Stimulated activated CD8-positive, alpha-beta memory T cell treated with anti-CD3 and anti-CD28 coated beads, Interleukin-15, amount 100 ng/mL, for 1 hour (primary cell): ENCODE results near the gene EGR4.

Experiments
- DNase-seq: peaks from one replicate; pipeline ENCODE4 v3.0.0-alpha.2; 2020; ENCODE audit warnings: low read depth

Gene EGR4

DNA sequence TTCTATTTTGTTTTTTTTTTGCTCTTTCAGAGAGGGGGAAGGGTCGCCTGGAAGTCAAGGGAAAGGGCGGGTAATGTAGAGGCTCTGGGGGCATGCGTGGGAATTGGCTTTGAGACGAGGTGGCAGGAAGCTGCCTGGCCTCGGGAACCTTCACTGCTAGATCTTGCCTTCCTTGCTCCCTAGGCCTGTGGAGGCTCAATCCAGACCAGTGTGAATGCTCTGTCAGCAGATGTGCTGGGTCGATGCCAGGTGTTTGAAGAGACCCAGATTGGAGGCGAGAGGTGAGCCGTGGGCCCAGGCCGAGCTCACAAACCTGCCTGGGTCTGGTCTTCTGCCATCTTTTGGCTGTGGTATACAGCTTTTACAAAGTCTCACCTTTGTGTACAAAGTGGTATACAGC lies 43.7 kb downstream of the EGR4 start:
- DNase-seq, result no peak

DNA sequence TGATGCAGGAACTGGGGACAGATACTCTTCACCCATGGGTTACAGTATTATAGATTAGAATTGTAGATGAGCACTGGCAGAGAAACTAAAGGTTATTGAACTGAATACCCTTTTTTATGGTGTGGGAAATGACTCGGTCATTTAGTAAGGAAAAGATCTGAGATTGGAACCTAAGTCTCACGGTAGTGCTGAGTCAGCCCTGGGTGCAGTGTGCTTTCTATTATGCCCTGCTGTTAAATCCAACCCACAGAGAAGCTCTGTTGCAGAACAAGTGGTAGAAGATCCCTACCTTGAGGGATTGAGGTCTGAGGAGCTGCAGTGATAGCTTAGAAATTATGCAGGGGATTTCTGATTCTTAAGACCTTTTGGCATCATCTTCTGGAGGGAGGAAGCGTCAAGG lies 46.5 kb downstream of the EGR4 start:
- DNase-seq, result no peak

DNA sequence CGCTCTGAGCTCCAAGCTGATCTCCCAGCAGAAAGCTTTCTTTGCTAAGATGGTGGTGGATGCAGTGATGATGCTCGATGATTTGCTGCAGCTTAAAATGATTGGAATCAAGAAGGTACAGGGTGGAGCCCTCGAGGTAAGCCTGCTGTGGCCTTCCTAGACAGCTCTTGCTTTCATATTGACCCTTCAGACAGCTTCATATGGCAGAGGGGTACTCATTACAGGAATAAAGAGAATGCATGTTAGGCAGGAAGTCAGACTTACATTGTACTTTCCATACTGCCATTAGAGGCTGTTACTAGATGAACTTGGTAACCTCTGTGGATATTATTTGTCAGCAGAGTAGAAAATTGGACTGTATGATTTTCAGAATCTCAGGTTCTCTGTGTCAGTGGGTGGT lies 48.8 kb downstream of the EGR4 start:
- no peak for DNase-seq

DNA sequence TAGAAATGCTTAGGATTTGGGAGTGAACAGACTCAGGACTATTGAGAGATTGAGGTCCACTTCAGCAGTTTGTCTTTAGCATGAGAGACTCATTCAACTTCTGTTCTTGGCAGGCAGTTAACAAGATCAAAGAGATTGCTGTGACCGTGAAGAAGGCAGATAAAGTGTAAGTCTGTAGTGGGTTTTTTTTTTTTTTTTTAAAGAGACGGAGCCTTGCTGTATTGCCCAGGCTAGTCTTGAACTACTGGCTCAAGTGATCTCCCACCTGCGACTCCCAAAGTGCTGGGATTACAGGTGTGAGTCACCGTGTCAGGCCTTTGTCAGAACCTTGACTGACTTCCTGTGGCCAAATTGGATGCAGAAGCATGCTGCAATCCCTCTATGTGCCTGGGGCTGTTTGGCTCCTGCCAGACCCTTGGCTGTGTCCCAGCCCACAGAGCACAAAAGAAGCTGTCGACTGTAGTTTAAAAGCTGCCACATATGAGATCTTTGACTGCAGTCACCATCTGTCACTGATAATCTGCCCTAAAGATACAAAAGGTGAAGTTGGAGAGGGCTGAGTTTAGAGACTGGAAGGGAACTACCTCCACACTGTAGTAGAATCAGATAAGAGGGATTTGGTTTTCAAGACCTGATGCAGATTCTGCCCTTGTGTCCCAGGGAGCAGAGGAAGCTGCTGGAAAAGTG lies 49.3 kb downstream of the EGR4 start:
- no peak for DNase-seq
